Panc1 (cell line): ENCODE measurements around the gene CHRM2. TPM values are rescaled to one million over a fixed set of nuclear protein-coding genes. Genes with fewer than 3 reads are reported as not detected.

Experiments used
- ATAC-seq: fragments of 200-7000 bp; cut with Tn5 transposase; 2 replicates; pipeline ENCODE4 v1.9.1; 2020; ENCODE audit warnings: mild to moderate bottlenecking, moderate library complexity
- BruUV-seq: library from RNA; stranded (reverse); fragments of 400-500 nt; replicated peaks from 2 replicates; lab custom pipeline; 2021; lab: Mats Ljungman, UMichigan
- CTCF ChIA-PET: fragments of 300-600 bp; sonication (Branson Sonifier 250); formaldehyde crosslinking; loops from one replicate; lab custom pipeline; 2022; ENCODE audit warnings: antibody characterized with exemption; lab: Charles Lee
- POLR2A ChIA-PET: fragments of 300-600 bp; sonication (Branson Sonifier 250); formaldehyde crosslinking; loops from one replicate; lab custom pipeline; 2022; ENCODE audit warnings: antibody characterized with exemption; lab: Charles Lee
- DNase-seq: peaks from one replicate; pipeline ENCODE4 v3.0.0-alpha.2; 2010; ENCODE audit warnings: low read depth, low spot score
- H3K27ac ChIP-seq: 2 replicates; pipeline ENCODE4 v1.5.1; 2011; ENCODE audit warnings: mild to moderate bottlenecking, low read length, inconsistent platforms
- H3K27me3 ChIP-seq: fragments of 200-500 bp; sonication (Bioruptor generic); 2 replicates; pipeline ENCODE4 v1.6.0; 2014; ENCODE audit warnings: low read length, inconsistent platforms; ENCODE audit not compliant: control insufficient read depth, insufficient read depth
- H3K36me3 ChIP-seq: fragments of 200-500 bp; sonication (Bioruptor generic); 2 replicates; pipeline ENCODE4 v1.5.1; 2014; ENCODE audit warnings: inconsistent platforms, mild to moderate bottlenecking, low read length, moderate library complexity; ENCODE audit not compliant: control insufficient read depth, insufficient read depth
- H3K4me1 ChIP-seq: 2 replicates; pipeline ENCODE4 v1.5.1; 2011; ENCODE audit warnings: inconsistent platforms, mild to moderate bottlenecking, low read length, moderate library complexity; ENCODE audit not compliant: control insufficient read depth, insufficient read depth
- H3K4me3 ChIP-seq, 2 experiments: 2 replicates each; pipeline ENCODE4 v1.5.1; 2011 to 2012; ENCODE audit warnings: low read depth in 2 of 2, low read length in 2 of 2, mild to moderate bottlenecking in 2 of 2, inconsistent platforms in 1 of 2, moderate library complexity in 1 of 2
- H3K9me3 ChIP-seq: fragments of 200-500 bp; sonication (Bioruptor generic); 2 replicates; pipeline ENCODE4 v1.5.1; 2014; ENCODE audit warnings: low read depth, mild to moderate bottlenecking, inconsistent platforms, low read length, moderate library complexity; ENCODE audit not compliant: control insufficient read depth, insufficient read depth
- POLR2AphosphoS5 ChIP-seq: IDR thresholded peaks from 2 replicates; pipeline ENCODE4 v1.6.1; 2012; ENCODE audit warnings: mild to moderate bottlenecking, low read depth, low read length, moderate library complexity
- SIN3A ChIP-seq: IDR thresholded peaks from 2 replicates; pipeline ENCODE4 v1.6.1; 2012; ENCODE audit warnings: low read depth, mild to moderate bottlenecking, low read length, moderate library complexity, borderline replicate concordance; ENCODE audit not compliant: insufficient read depth
- TCF7L2 ChIP-seq: IDR thresholded peaks from 2 replicates; pipeline ENCODE4 v1.6.1; 2011; ENCODE audit warnings: mild to moderate bottlenecking, low read depth, low read length, inconsistent platforms
- in situ Hi-C: cut with HindIII; loops from 2 replicates; pipeline ENCODE4 v1.10.0; 2016; ENCODE audit warnings: low sequenced_read_pairs, low pct_unique_long_range_greater_than_20kb
- intact Hi-C: fragments of 100-400 bp; cut with micrococcal nuclease; formaldehyde crosslinking; loops from one replicate; pipeline ENCODE4 v1.10.0; 2022; ENCODE audit not compliant: unreplicated experiment
- total RNA-seq: library from RNA; stranded (reverse); gene quantifications from one replicate; pipeline ENCODE4 v1.2.1, GENCODE V29; 2021; ENCODE audit not compliant: unreplicated experiment
- TF ChIP-seq, protein P1 (sequence below), 2 experiments: IDR thresholded peaks; 2 replicates each; pipeline ENCODE4 v1.6.1; 2011 to 2012; ENCODE audit warnings: low read depth in 2 of 2, control low read depth in 1 of 2, low read length in 1 of 2, mild to moderate bottlenecking in 1 of 2, moderate library complexity in 1 of 2; ENCODE audit not compliant: insufficient read depth in 1 of 2
- TF ChIP-seq, protein P2 (sequence below): fragments of 450-650 bp; IDR thresholded peaks from 2 replicates; pipeline ENCODE4 v1.5.1; 2017; ENCODE audit warnings: mild to moderate bottlenecking

CHRM2 gene
- total RNA-seq, 1 experiment from 2014 or later = not detected

DNA sequence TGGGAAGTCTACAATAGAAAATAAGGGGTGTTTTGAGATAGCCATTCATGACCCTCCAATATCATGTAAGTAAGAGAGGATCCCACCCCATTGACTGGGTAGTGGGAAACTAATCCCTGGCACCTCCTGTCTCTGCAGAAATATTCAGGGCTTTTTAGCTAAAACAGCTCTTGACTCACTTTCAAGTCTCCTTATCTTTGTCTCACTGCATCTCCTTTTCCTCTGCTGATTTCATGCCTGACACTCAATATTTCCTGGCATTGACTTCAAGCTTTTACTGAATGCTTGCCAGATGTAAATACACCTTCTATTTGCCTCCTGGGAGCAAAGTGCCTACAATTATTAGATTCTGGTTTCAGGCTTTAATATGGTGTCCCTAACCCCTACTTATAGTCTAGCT, 57.1 kb downstream of the CHRM2 start:
- H3K4me1 ChIP-seq = no peaks in the 10 kb centered on the region
- POLR2A ChIA-PET = no interaction called here
- CTCF ChIA-PET = no interaction called here
- intact Hi-C loops (no loop called here), in situ Hi-C loops (no loop called here)
- H3K4me3 ChIP-seq = no peak overlapping the region
- no peak for DNase-seq
- H3K27me3 ChIP-seq = no peaks in the 10 kb centered on the region
- H3K36me3 ChIP-seq = no peaks in the 10 kb centered on the region
- TF ChIP-seq, protein P1, sequence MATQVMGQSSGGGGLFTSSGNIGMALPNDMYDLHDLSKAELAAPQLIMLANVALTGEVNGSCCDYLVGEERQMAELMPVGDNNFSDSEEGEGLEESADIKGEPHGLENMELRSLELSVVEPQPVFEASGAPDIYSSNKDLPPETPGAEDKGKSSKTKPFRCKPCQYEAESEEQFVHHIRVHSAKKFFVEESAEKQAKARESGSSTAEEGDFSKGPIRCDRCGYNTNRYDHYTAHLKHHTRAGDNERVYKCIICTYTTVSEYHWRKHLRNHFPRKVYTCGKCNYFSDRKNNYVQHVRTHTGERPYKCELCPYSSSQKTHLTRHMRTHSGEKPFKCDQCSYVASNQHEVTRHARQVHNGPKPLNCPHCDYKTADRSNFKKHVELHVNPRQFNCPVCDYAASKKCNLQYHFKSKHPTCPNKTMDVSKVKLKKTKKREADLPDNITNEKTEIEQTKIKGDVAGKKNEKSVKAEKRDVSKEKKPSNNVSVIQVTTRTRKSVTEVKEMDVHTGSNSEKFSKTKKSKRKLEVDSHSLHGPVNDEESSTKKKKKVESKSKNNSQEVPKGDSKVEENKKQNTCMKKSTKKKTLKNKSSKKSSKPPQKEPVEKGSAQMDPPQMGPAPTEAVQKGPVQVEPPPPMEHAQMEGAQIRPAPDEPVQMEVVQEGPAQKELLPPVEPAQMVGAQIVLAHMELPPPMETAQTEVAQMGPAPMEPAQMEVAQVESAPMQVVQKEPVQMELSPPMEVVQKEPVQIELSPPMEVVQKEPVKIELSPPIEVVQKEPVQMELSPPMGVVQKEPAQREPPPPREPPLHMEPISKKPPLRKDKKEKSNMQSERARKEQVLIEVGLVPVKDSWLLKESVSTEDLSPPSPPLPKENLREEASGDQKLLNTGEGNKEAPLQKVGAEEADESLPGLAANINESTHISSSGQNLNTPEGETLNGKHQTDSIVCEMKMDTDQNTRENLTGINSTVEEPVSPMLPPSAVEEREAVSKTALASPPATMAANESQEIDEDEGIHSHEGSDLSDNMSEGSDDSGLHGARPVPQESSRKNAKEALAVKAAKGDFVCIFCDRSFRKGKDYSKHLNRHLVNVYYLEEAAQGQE (IDR thresholded peaks at IDR 0.05; ENCODE audit: insufficient read depth in 1 of 2, low read depth in 2 of 2, low read length in 1 of 2) = no peak
- no peak for TF ChIP-seq POLR2AphosphoS5
- no peak for TF ChIP-seq TCF7L2
- TF ChIP-seq, protein P2, sequence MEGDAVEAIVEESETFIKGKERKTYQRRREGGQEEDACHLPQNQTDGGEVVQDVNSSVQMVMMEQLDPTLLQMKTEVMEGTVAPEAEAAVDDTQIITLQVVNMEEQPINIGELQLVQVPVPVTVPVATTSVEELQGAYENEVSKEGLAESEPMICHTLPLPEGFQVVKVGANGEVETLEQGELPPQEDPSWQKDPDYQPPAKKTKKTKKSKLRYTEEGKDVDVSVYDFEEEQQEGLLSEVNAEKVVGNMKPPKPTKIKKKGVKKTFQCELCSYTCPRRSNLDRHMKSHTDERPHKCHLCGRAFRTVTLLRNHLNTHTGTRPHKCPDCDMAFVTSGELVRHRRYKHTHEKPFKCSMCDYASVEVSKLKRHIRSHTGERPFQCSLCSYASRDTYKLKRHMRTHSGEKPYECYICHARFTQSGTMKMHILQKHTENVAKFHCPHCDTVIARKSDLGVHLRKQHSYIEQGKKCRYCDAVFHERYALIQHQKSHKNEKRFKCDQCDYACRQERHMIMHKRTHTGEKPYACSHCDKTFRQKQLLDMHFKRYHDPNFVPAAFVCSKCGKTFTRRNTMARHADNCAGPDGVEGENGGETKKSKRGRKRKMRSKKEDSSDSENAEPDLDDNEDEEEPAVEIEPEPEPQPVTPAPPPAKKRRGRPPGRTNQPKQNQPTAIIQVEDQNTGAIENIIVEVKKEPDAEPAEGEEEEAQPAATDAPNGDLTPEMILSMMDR = no peak
- TF ChIP-seq SIN3A = no peak
- BruUV-seq = no TSS peak
- ATAC-seq = no peak
- H3K27ac ChIP-seq = no peak overlapping the region
- no peaks in the 10 kb centered on the region for H3K9me3 ChIP-seq

DNA sequence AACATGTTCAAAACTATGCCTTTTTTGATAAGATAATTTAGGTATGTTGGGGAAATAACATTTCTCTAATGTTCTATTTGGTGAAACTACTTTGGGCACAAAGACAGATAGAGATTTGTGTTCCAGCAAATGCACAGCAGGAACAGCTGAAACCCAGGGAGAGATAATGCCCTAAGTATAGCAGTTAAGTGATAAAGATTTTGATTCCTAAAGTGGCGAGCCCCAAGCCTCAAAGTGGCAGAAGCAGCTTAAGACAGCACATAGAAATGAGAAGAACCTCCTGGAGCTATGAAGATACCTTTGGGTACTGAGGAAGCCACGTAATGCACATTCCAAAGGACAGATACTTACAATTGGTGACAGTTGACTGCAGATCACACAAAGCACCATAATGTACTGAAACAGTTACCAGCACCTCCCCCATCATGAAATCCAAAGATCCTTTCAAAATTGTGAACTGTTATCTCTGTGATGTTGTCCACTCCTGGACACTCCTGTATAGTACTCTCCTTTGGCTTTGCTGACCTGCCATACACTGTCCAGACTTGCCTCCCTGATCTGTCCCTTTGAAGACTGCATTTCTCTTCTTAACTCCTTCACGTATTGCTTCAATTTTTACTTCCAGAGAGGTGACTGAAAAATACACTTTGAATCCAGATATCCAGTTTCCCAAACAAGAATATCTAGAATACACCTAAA, 62.9 kb downstream of the CHRM2 start:
- Histone ChIP-seq H3K27me3 (no peaks in the 10 kb centered on the region), H3K4me1 (no peaks in the 10 kb centered on the region), H3K4me3 (no peak overlapping the region), H3K27ac (no peak overlapping the region), H3K36me3 (no peaks in the 10 kb centered on the region), H3K9me3 (no peaks in the 10 kb centered on the region)
- DNase-seq (no peak), ATAC-seq (no peak)
- BruUV-seq = no TSS peak
- ChIA-PET POLR2A (no interaction called here), CTCF (no interaction called here)
- intact Hi-C loops (no loop called here), in situ Hi-C loops (no loop called here)
- no peak for TF ChIP-seq TCF7L2

DNA sequence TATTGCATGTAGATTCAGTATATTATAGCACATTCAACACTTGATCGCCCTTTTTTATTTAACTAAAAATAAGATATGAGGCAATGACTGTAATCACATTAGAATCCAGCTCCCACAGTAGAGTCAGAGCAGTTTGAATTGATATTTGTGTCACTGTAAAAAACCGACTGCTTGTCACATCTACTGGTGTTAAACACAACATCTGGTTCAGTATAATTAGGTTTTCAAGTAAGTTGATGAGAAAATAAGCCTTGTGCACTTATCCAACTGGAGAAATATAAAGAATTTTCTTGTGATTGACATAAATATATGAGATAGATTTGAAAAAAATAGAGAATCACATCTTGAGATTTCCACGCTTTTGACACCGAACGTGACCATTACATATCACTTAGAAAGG, 69.0 kb downstream of the CHRM2 start:
- no peak for ATAC-seq
- in situ Hi-C loops = no loop called here
- Histone ChIP-seq H3K4me1 (no peaks in the 10 kb centered on the region), H3K9me3 (no peaks in the 10 kb centered on the region), H3K4me3 (no peak overlapping the region), H3K27me3 (no peaks in the 10 kb centered on the region), H3K36me3 (no peaks in the 10 kb centered on the region), H3K27ac (no peak overlapping the region)
- POLR2A ChIA-PET = no interaction called here
- no TSS peak for BruUV-seq
- intact Hi-C loops = no loop called here
- TF ChIP-seq TCF7L2 (no peak), POLR2AphosphoS5 (no peak), SIN3A (no peak)
- DNase-seq = no peak
- CTCF ChIA-PET = no interaction called here
